OCI-LY3 (cell line): ENCODE data around the gene MAST1.

Experiments used
- CTCF ChIP-seq: fragments of 200-600, 300-600 bp; sonication (generic); IDR thresholded peaks from 2 replicates; pipeline ENCODE4 v1.5.1; 2014; ENCODE audit warnings: antibody characterized with exemption, low read length, low read depth
- EZH2phosphoT487 ChIP-seq: fragments of 200-600 bp; shearing (Covaris generic); IDR thresholded peaks from 2 replicates; pipeline ENCODE4 v1.6.1; 2018; ENCODE audit warnings: antibody characterized with exemption, mixed run types, low read depth

DNA sequence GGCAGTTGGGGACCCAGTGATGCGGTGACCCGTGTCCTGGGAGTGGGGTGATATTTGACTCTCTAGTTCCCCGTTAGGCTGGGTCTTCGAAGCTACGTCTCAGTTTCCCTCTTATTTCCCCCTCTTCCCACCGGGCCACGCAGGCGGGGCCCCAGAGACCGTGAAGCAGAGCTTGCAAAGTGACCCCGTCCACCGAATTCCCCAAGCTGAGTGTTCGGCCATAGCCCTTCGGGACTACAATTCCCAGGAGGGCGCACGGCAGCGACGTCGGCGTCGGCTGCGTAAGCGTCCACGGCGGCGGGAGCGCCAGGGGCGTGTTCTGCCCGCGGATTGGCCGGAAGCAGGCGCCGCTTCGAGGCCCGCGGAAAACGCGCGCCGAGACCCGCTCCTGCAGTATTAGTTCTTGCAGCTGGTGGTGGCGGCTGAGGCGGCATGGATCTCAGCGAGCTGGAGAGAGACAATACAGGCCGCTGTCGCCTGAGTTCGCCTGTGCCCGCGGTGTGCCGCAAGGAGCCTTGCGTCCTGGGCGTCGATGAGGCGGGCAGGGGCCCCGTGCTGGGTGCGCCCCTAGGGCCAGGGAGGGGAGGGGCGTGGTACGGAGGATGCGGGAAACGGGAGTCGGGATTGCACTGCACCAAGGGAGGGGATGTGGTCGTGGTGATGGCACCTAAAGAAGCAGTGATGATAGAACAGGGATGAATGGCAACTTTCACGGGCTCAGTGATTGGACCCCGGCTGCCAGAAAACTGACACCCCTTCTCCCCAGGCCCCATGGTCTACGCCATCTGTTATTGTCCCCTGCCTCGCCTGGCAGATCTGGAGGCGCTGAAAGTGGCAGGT lies 31.9 kb upstream of the MAST1 start, which contains the start of gene RNASEH2A:
- TF ChIP-seq CTCF = no peak
- TF ChIP-seq EZH2phosphoT487 = no peak
